Dermis lymphatic vessel endothelial cell (primary cell): ENCODE results near the gene PLCG2. TPM values are rescaled to one million over a fixed set of nuclear protein-coding genes. Genes with fewer than 3 reads are reported as not detected.

Source experiments
- total RNA-seq: library from RNA; depleted of rRNA; stranded (reverse); fragments of >200 nt; gene quantifications from 2 replicates; pipeline ENCODE4 v1.2.1, GENCODE V29; 2014

The PLCG2 gene
- 16.5 and 17.2 TPM in 2 replicates for total RNA-seq

GRCh38 chr16:81778861-81779535, at the start of gene PLCG2:
TSS of gene PLCG2 (plus strand) at chr16:81779291. CDS start at chr16:81785990, 6,699 bp downstream.

GRCh38 chr16:82011199-82011641, 232.1 kb downstream of the PLCG2 start, which contains the start of gene SDR42E1:
TSS of gene SDR42E1 (minus strand) at chr16:82011470. CDS start at chr16:82000858, 10,612 bp downstream.

Other genes starting within 250 kb of the PLCG2 start
- 1.7 and 4.5 TPM in 2 replicates for gene SDR42E1, start 232.2 kb downstream of the PLCG2 start, total RNA-seq